HepG2 (cell line): Measurements from ENCODE around the gene SLC2A8. TPM values are rescaled to one million over a fixed set of nuclear protein-coding genes. Genes with fewer than 3 reads are reported as not detected.

Experiments
- AKAP8 ChIP-seq: sonication (generic); formaldehyde crosslinking; IDR thresholded peaks from 2 replicates; pipeline ENCODE4 v1.5.1; 2020; ENCODE audit warnings: mild to moderate bottlenecking, missing genetic modification reagents
- ARHGAP35 ChIP-seq: sonication (generic); formaldehyde crosslinking; IDR thresholded peaks from 2 replicates; pipeline ENCODE4 v1.9.0; 2022; ENCODE audit warnings: mild to moderate bottlenecking, inconsistent platforms, moderate library complexity, missing genetic modification reagents, borderline replicate concordance
- CEBPG ChIP-seq: IDR thresholded peaks from 2 replicates; pipeline ENCODE4 v1.6.1; 2016
- CSRNP2 ChIP-seq: sonication (generic); formaldehyde crosslinking; conservative IDR thresholded peaks from 2 replicates; pipeline ENCODE4 v1.8.0; 2022; ENCODE audit warnings: low read depth, missing genetic modification reagents
- ETS1 ChIP-seq: sonication (generic); formaldehyde crosslinking; IDR thresholded peaks from 2 replicates; pipeline ENCODE4 v1.4.0; 2020; ENCODE audit warnings: missing genetic modification reagents
- GABPA ChIP-seq, 2 experiments: IDR thresholded peaks; 2 replicates each; pipeline ENCODE4 v1.6.1; 2011 to 2016; ENCODE audit warnings: low read depth in 2 of 2, low read length in 1 of 2, missing biosample characterization in 1 of 2, missing genetic modification characterization in 1 of 2
- GATAD1 ChIP-seq: IDR thresholded peaks from 2 replicates; pipeline ENCODE4 v1.6.1; 2016; ENCODE audit warnings: missing genetic modification reagents, missing compliant biosample characterization
- GLMP ChIP-seq: sonication (generic); formaldehyde crosslinking; IDR thresholded peaks from 2 replicates; pipeline ENCODE4 v1.9.0; 2021; ENCODE audit warnings: missing genetic modification reagents, mild to moderate bottlenecking, borderline replicate concordance
- HMG20A ChIP-seq: IDR thresholded peaks from 2 replicates; pipeline ENCODE4 v1.6.1; 2016; ENCODE audit warnings: borderline replicate concordance
- ISX ChIP-seq: sonication (generic); formaldehyde crosslinking; conservative IDR thresholded peaks from 2 replicates; pipeline ENCODE4 v1.5.0; 2020; ENCODE audit warnings: missing genetic modification reagents
- MEIS2 ChIP-seq: sonication (generic); formaldehyde crosslinking; IDR thresholded peaks from 2 replicates; pipeline ENCODE4 v1.9.0; 2021; ENCODE audit warnings: mild to moderate bottlenecking, missing genetic modification reagents
- NCOR1 ChIP-seq: fragments of 200-600 bp; sonication (generic); IDR thresholded peaks from 2 replicates; pipeline ENCODE4 v1.7.0; 2017; ENCODE audit warnings: antibody characterized with exemption, low read length, borderline replicate concordance
- RARA ChIP-seq: IDR thresholded peaks from 2 replicates; pipeline ENCODE4 v1.6.1; 2016; ENCODE audit warnings: missing genetic modification reagents, missing compliant biosample characterization
- SNAI1 ChIP-seq: sonication (generic); formaldehyde crosslinking; IDR thresholded peaks from 2 replicates; pipeline ENCODE4 v1.5.0; 2020; ENCODE audit warnings: mild to moderate bottlenecking, missing genetic modification reagents, borderline replicate concordance
- SOX13 ChIP-seq, 3 experiments: fragments of 450-650 bp in 1 of 3; sonication (generic) in 1 of 3; formaldehyde crosslinking in 1 of 3; IDR thresholded peaks in 2 of 3; conservative IDR thresholded peaks in 1 of 3; 2 replicates each; pipeline versions ENCODE4 v1.5.0 to v1.6.1; 2016 to 2020; ENCODE audit warnings: antibody characterized with exemption in 1 of 3, mild to moderate bottlenecking in 1 of 3, missing compliant biosample characterization in 1 of 3, missing genetic modification reagents in 1 of 3, moderate library complexity in 1 of 3
- SP1 ChIP-seq, 2 experiments: fragments of 450-650 bp in 1 of 2; sonication (generic) in 1 of 2; formaldehyde crosslinking in 1 of 2; IDR thresholded peaks; 2 replicates each; pipeline versions ENCODE4 v1.4.0 to v1.6.1; 2016 to 2020; ENCODE audit warnings: missing genetic modification reagents in 1 of 2
- TP53 ChIP-seq: sonication (generic); formaldehyde crosslinking; conservative IDR thresholded peaks from 2 replicates; pipeline ENCODE4 v1.4.0; 2020; ENCODE audit warnings: missing genetic modification reagents
- ZMYM2 ChIP-seq: sonication (generic); formaldehyde crosslinking; IDR thresholded peaks from 2 replicates; pipeline ENCODE4 v1.8.0; 2022; ENCODE audit warnings: mild to moderate bottlenecking, missing genetic modification reagents
- ZNF124 ChIP-seq: sonication (generic); formaldehyde crosslinking; IDR thresholded peaks from 2 replicates; pipeline ENCODE4 v1.4.0; 2020; ENCODE audit warnings: missing genetic modification reagents
- ZNF20 ChIP-seq: sonication (generic); formaldehyde crosslinking; IDR thresholded peaks from 2 replicates; pipeline ENCODE4 v1.4.0; 2020; ENCODE audit warnings: mild to moderate bottlenecking, moderate library complexity, missing genetic modification reagents
- ZNF317 ChIP-seq: sonication (generic); formaldehyde crosslinking; IDR thresholded peaks from 2 replicates; pipeline ENCODE4 v1.5.0; 2020; ENCODE audit warnings: mild to moderate bottlenecking, missing genetic modification reagents
- ZNF710 ChIP-seq: sonication (generic); formaldehyde crosslinking; IDR thresholded peaks from 2 replicates; pipeline ENCODE4 v1.5.0; 2020; ENCODE audit warnings: mild to moderate bottlenecking, missing genetic modification reagents, borderline replicate concordance
- ZNF816 ChIP-seq: sonication (generic); formaldehyde crosslinking; IDR thresholded peaks from 2 replicates; pipeline ENCODE4 v1.8.0; 2022; ENCODE audit warnings: missing genetic modification reagents, mild to moderate bottlenecking, borderline replicate concordance
- polyA plus RNA-seq, 8 experiments: library from polyadenylated mRNA; depleted of rRNA in 3 of 8; stranded (reverse) in 7 of 8; unstranded in 1 of 8; fragments of >200 nt; fragmentation: Illumina TruSeq in 4 of 8; extraction: Trizol in 4 of 8; gene quantifications; 2 replicates each; pipeline versions ENCODE4 v1.2.1 to v1.2.3, GENCODE V29; 2011 to 2016; ENCODE audit warnings: low read depth in 4 of 8, missing spikeins in 1 of 8, mixed read lengths in 1 of 8; ENCODE audit not compliant: insufficient read depth in 1 of 8
- total RNA-seq, 5 experiments: library from RNA; depleted of rRNA; stranded (reverse); fragments of >200 nt; fragmentation: Illumina TruSeq; extraction: Trizol; gene quantifications; 2 replicates each; pipeline ENCODE4 v1.2.3, GENCODE V29; 2016; ENCODE audit warnings: low read depth in 1 of 5

SLC2A8 gene
- total and polyA plus RNA-seq, 2 of the 13 experiments (the other 11 are each of a cell fraction or from before 2014, with no cell fraction given) = 22.6 to 48.6 TPM

- TF ChIP-seq AKAP8 (peak; percentile 84; the same call in 1 of the 2 replicates), ETS1 (peak; percentile 84; the same call in 1 of the 2 replicates), GABPA (IDR thresholded peaks at IDR 0.05; ENCODE audit: low read depth, low read length) (peak; percentile 73), GABPA (CRISPR knock-in tag; IDR thresholded peaks at IDR 0.05; ENCODE audit: low read depth) (peak; percentile 93), ISX (CRISPR knock-in tag) (peak; percentile 85; the same call in 1 of the 2 replicates), RARA (CRISPR knock-in tag) (peak; percentile 35; the same call in 1 of the 2 replicates), SOX13 (IDR thresholded peaks at IDR 0.05) (peak; percentile 64; the same call in 1 of the 2 replicates), SOX13 (CRISPR knock-in tag; conservative IDR thresholded peaks at IDR 0.05 in 1 of 2, IDR thresholded peaks at IDR 0.05 in 1 of 2) (peak in 1 of 2 experiments; percentile 49; a peak in 1 of 4 replicates), HMG20A (CRISPR knock-in tag) (no peak), NCOR1 (no peak), TP53 (0 out of 2 replicates have a peak, but pooled peaks have one; percentile 25), MEIS2 (CRISPR knock-in tag) (peak; percentile 94), ZMYM2 (no peak), ZNF317 (CRISPR knock-in tag) (0 out of 2 replicates have a peak, but pooled peaks have one; percentile 14), GLMP (no peak), SP1 (IDR thresholded peaks at IDR 0.05) (peak; percentile 84; the same call in 1 of the 2 replicates), SP1 (CRISPR knock-in tag; IDR thresholded peaks at IDR 0.05) (peak; percentile 76), CSRNP2 (CRISPR knock-in tag) (no peak), ZNF124 (CRISPR knock-in tag) (peak; percentile 91), GATAD1 (peak; percentile 89), ZNF20 (no peak), ZNF816 (CRISPR knock-in tag) (no peak), CEBPG (CRISPR knock-in tag) (peak; percentile 43; the same call in 1 of the 2 replicates), ZNF710 (CRISPR knock-in tag) (no peak), SNAI1 (CRISPR knock-in tag) (no peak), ARHGAP35 (CRISPR knock-in tag) (peak; percentile 46; the same call in 1 of the 2 replicates)
Observed at GRCh38 chr9:127450830-127451607, 54.0 kb downstream of the SLC2A8 start, which contains the start of the genes LRSAM1 and RPL12 (continued).
